ENCODE data around the gene PMM1.

PMM1 gene

DNA sequence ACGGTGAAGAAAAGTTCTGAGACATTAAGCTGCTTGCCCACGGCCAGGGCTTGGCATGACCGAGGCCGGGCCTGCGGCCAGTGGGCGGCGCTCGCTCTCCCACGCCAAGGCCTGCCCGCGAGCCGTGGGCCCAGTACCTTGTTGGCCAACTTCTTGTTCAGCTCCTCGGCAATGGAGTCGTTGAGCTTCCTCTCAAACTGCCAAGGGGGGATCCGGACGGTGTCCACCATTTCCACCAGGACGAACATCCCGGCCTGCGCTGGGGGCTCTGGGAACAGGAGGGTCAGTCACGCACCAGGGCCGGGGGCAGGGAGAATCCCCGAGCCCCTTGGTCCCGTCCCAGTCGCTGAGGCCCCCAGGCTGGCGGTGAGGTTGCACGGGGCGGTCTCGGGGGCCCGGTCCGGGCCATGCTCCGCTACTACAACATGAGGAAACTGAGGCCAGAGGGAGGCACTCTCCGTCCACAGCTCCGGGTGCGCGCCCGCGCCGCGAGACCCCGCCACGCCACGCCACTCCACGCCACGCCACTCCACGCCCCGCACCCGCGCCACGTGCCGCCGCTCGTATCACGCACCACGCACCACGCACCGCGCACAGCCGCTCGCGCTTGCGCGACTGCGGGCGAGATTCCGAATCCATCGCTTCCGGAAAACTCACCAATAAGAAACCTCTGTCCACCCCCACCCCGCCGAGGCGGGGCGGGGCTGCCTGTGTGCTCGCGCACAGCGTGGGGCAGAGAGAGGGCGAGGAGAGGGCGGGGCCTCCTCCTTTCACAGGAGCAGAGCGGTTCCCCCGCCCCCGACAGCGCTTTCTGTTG, 45.6 kb downstream of the PMM1 start, which contains the start of gene POLR3H:
TSS of gene POLR3H (minus strand) at position 617 of the 817 bp plus-strand sequence. CDS start at position 248, 369 bp downstream.
- peak; percentile 91 for DNase-seq (ENCODE audit: low read depth)
- peak within 1 kb of the TSS; percentile 94 for H3K4me3 ChIP-seq (ENCODE audit: low read depth, low read length)

- no peak overlapping the region for H3K4me3 ChIP-seq (ENCODE audit: low read depth, low read length)
- DNase-seq (ENCODE audit: low read depth): no peak
Measured at GRCh38 chr22:41542224-41542623, 47.4 kb downstream of the PMM1 start.

DNA sequence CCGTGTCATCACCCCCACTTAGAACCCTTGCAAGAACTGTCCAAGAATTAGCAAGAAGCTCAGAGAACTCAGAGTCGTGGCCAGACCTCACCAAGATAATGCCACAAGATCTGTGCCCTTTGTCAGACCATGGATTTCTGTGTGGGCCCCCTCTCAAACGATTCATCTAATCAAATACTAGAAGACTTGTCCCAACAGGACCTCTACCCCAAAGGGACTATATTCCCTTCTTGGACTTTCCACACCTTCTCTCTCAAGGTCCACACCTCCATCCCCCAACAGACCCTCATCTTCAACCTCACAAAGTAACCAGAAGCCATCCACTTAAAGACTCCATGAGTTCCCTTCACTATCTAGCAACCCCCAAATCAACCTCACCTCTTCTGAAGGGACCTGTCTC, 48.2 kb downstream of the PMM1 start:
- no peak overlapping the region for H3K4me3 ChIP-seq (ENCODE audit: low read depth, low read length)
- no peak for DNase-seq (ENCODE audit: low read depth)

DNA sequence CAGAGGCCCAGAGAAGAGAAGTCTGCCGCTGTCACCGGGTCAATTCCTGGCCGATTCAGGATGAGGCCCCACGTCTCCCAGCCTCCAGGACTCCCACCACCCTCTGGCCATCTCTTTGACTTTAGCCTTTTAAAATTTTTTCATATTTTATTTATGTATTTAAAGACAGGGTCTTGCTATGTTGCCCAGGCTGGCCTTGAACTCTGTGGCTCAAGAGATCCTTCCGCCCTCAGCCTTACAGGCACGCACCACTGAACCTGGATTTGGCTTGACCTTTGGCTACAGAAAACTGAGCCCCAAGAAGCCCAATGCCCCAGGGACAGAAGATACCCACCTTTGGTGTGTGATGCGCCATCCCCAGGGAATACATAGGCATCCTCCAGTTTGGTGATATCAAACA, 49.3 kb downstream of the PMM1 start:
- no peak for DNase-seq (ENCODE audit: low read depth)
- no peak overlapping the region for H3K4me3 ChIP-seq (ENCODE audit: low read depth, low read length)

GRCh38 chr22:41540006-41540315, 49.7 kb downstream of the PMM1 start:
- DNase-seq (ENCODE audit: low read depth): no peak
- H3K4me3 ChIP-seq (ENCODE audit: low read depth, low read length): no peak overlapping the region

- no peak overlapping the region for H3K4me3 ChIP-seq (ENCODE audit: low read depth, low read length)
- no peak for DNase-seq (ENCODE audit: low read depth)
Measured at GRCh38 chr22:41539146-41540005, 50.3 kb downstream of the PMM1 start.

DNA sequence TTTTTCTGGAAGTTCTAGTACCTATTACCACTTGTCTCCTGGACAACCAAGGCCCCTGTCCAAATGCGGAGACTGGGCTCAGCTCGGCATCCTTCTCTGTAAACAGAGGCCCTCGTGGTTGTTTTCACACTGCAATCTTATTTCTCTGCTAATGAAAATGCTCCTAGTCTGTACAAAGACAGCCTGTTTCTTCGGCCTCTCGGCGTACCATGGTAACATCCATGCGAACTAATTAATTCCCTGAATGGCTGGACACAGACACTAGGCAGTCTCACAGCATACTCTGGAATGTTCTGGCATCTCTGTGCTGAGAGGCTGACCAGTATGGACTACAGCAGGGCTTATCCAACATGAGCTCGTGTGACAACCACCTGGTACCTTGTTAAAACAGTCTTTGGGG, 51.1 kb downstream of the PMM1 start:
- DNase-seq (ENCODE audit: low read depth): no peak
- no peak overlapping the region for H3K4me3 ChIP-seq (ENCODE audit: low read depth, low read length)

DNA sequence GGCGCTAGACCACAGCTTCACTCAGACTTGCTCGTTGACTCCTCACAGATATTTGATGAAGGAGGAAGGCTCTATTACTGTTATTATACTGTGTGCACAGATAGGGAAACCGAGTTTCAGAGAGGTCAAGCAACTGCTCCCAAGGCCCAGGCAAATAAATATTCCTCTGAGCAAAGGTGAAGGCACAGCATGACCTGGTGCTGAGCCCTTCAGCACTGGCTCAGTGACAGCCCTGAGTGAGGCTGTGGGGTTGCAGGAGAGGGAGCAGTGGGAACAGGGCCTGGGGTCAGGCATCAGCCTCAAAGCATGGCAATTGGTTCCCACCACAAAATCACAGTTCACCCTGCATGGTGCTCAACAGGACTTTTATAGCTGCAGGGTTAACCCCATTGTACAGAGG, 52.4 kb downstream of the PMM1 start:
- no peak overlapping the region for H3K4me3 ChIP-seq (ENCODE audit: low read depth, low read length)
- DNase-seq (ENCODE audit: low read depth): no peak

- no peak for DNase-seq (ENCODE audit: low read depth)
- no peak overlapping the region for H3K4me3 ChIP-seq (ENCODE audit: low read depth, low read length)
Measured at GRCh38 chr22:41535244-41535643, 54.4 kb downstream of the PMM1 start.

DNA sequence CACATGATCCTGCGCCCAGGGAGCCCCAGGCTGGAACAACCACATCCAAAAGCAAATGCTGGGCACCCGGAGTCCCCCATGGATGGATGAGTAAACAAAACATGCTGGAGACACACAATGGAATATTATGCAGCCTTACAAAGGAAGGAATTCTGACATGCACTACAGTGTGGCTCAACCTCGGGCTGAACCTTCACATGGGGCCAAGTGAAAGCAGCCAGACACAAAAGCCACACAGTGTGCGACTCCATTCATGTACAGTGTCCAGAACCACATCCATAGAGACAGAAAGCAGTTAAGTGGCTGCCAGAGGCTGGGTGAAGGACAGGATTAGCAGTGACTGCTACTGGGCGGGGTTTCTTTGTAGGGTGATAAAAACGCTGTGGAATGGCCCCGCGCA, 55.4 kb downstream of the PMM1 start:
- no peak for DNase-seq (ENCODE audit: low read depth)
- no peak overlapping the region for H3K4me3 ChIP-seq (ENCODE audit: low read depth, low read length)

DNA sequence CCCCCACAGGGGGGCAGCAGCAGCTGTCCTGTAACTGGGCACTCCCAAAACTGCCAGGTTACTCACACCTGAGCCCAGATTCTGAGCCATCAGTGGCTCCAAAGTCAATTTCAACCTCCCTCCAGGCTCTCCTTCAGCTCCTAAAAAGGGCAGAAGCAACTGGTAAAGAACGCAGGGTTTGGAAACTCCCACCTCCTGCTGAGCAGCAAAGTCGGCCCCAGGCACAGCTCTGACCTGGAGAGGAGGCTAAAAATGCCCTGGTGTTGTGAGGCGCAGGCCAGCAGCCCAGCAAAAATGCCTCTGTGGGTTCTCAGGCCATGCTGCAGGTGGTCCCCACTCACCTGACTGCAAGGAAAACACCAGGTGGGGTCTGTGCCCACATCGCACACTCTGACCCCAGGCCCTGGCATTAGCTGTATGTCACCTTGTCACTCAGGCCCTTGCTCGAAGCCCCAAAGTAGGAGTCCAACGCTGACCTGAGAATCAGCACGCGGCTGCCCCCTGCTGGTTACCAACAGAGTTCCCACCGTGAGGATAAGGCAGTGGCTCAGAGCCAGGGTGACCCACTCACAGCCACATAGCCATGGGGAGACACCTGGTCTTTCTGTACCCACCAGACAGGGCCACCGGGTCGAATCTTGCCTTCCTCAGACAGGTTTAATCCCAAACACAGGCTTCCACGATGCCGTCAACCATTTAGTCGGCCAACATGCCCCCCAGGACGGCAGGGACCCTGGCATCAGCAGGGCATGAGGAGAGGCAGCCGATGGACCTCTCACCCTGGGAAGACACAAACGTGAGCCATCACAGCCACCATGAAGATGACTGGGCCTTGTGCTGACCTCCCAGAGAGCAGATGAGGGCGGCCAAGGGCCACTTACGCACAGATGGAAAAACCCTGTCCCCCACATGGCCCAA, 56.5 kb downstream of the PMM1 start:
- no peak for DNase-seq (ENCODE audit: low read depth)

DNA sequence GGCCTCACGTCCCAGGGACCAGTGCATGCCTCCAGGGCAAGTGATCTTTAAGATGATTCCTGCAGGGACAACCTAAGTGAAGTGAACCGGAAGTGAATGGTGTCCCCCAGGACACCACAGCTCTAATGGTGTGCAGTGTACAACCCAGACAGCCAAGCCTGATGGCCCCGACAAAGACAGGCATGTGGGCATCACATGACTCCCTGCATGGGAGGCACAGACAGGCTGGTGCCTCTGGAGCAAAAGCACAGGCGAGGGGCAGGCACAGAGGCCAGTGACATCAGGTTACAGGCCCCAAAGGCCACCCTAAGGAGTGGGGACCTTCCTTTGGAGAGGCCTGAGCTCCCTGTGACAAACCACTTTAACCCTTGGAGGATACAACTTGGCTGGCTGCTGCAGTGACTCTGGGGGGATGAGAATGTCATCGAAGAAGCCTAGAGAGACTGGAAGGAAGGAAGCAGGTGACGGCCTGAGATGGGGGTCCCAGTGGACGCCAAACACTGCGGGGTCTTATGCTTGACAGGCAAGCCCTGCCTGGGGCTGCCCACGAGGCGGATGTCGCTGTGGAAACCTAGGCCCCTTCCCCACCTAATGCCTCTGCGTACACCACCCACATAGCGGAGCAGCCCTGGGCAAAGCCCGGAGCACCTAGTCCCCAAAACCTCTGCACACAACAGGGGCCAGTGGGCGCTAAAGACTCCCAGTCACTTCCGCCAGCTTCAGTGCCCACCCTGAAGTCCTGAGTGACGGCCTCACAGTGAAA, 57.7 kb downstream of the PMM1 start:
- H3K4me3 ChIP-seq (ENCODE audit: low read depth, low read length): no peak overlapping the region
- no peak for DNase-seq (ENCODE audit: low read depth)

More for the DNA sequence above, 56.5 kb downstream of the PMM1 start:
- no peak overlapping the region for H3K4me3 ChIP-seq (ENCODE audit: low read depth, low read length)

- DNase-seq (ENCODE audit: low read depth): no peak
- H3K4me3 ChIP-seq (ENCODE audit: low read depth, low read length): no peak overlapping the region
Measured at GRCh38 chr22:41530890-41531714, 58.5 kb downstream of the PMM1 start.

GRCh38 chr22:41528938-41529561, 60.6 kb downstream of the PMM1 start:
- DNase-seq (ENCODE audit: low read depth): no peak
- no peak overlapping the region for H3K4me3 ChIP-seq (ENCODE audit: low read depth, low read length)

DNA sequence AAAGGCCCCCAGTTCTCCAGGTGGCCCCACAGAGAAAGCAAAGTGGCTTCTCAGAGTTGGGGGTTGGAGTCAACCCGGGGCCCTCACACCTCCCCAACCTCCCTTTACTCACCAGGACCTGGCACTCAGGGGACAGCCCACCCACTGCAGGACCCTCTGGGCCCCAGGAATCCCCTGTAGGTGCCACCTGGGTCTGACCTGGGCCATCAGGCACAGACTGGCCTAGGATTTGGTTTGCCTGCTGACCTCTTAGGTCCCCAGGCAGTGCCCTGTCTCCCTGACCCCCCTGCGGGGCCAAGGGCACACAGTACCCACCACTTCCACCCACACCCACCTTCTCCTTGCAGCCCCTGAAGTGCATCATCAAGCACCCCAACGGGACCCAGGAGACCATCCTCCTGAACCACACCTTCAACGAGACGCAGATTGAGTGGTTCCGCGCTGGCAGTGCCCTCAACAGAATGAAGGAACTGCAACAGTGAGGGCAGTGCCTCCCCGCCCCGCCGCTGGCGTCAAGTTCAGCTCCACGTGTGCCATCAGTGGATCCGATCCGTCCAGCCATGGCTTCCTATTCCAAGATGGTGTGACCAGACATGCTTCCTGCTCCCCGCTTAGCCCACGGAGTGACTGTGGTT, 61.4 kb downstream of the PMM1 start:
- H3K4me3 ChIP-seq (ENCODE audit: low read depth, low read length): no peak overlapping the region

More for the DNA sequence above, 61.4 kb downstream of the PMM1 start:
- DNase-seq (ENCODE audit: low read depth): no peak

All from skeletal muscle cell (primary cell).